HFFc6 (cell line): ENCODE measurements around the gene UBE2R2. TPM values are rescaled to one million over a fixed set of nuclear protein-coding genes. Genes with fewer than 3 reads are reported as not detected.
A peak's percentile ranks its signal among the peaks of the same experiment; 100 is the strongest.

Source experiments
- DNase-seq: peaks from one replicate; pipeline ENCODE4 v3.0.0-alpha.2; 2018
- H3K27ac Mint-ChIP-seq: 2 replicates; pipeline ENCODE4 v1.8.0; 2020; ENCODE audit warnings: mild to moderate bottlenecking, mixed read lengths
- H3K27me3 Mint-ChIP-seq: 2 replicates; pipeline ENCODE4 v1.8.0; 2021; ENCODE audit warnings: mild to moderate bottlenecking, moderate library complexity, mixed read lengths; ENCODE audit not compliant: insufficient read depth
- H3K36me3 Mint-ChIP-seq: 2 replicates; pipeline ENCODE4 v1.8.0; 2021; ENCODE audit warnings: low read depth, mixed read lengths
- H3K4me1 Mint-ChIP-seq: 2 replicates; pipeline ENCODE4 v1.8.0; 2020; ENCODE audit warnings: low read depth, mixed read lengths
- H3K4me3 Mint-ChIP-seq: 2 replicates; pipeline ENCODE4 v1.8.0; 2020; ENCODE audit warnings: mild to moderate bottlenecking, moderate library complexity, mixed read lengths
- H3K9me3 Mint-ChIP-seq: 2 replicates; pipeline ENCODE4 v1.8.0; 2020; ENCODE audit warnings: mild to moderate bottlenecking, mixed read lengths
- CTCF ChIP-seq: fragments of 200-600 bp; sonication (generic); IDR thresholded peaks from 2 replicates; pipeline ENCODE4 v1.5.0; 2021; ENCODE audit warnings: antibody characterized with exemption, mild to moderate bottlenecking
- total RNA-seq, 6 experiments: library from RNA; stranded (reverse); fragmentation: NEBNext Ultra II Directional; extraction: Animal tissue kit (Norgen Biotek cat#: 25700); gene quantifications; 2 replicates in 1 of 6; 3 replicates in 5 of 6; pipeline ENCODE4 v1.2.3, GENCODE V29; 2021

UBE2R2 gene
- total RNA-seq, 6 experiments from 2014 or later, result 39.7 to 49.3 (median 46.6) TPM

DNA sequence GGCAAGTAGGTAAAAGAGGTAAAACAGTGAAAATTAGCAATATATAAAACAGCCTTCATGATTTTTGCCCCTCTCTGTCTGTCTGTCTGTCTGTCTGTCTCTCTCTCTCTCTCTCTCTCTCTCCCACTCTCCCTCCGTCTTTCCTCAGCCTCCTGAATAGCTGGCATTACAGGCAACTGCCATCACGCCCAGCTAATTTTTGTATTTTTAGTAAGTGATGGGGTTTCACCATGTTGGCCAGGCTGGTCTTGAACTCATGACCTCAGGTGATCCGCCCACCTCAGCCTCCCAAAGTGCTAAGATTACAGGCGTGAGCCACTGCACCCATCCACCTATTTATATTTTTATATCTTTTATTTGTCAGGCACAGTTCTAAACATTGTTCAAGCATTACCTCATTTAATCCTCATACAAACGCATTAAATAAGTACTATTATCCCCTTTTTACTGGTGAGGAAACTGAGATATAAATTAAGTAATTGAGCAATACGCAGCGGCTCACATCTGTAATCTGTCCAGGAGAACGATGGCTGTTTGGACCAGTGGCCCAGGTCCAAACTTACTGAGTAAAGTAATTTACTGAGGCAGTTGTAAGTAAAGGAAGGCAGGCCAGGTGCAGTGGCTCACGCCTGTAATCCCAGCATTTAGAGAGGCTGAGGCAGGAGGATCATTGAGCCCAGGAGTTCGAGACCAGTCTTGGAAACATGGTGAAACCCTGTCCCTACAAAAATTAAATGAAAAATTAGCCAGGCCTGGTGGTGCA is 60.9 kb downstream of the UBE2R2 start:
- Mint-ChIP-seq H3K27me3 (no peaks in the 10 kb centered on the region; the same call in 1 of the 2 replicates), H3K9me3 (no peaks in the 10 kb centered on the region), H3K4me3 (no peak overlapping the region), H3K27ac (no peak overlapping the region), H3K4me1 (peaks cover 32% of the 10 kb centered on the region), H3K36me3 (no peaks in the 10 kb centered on the region)
- no peak for TF ChIP-seq CTCF
- no peak for DNase-seq

DNA sequence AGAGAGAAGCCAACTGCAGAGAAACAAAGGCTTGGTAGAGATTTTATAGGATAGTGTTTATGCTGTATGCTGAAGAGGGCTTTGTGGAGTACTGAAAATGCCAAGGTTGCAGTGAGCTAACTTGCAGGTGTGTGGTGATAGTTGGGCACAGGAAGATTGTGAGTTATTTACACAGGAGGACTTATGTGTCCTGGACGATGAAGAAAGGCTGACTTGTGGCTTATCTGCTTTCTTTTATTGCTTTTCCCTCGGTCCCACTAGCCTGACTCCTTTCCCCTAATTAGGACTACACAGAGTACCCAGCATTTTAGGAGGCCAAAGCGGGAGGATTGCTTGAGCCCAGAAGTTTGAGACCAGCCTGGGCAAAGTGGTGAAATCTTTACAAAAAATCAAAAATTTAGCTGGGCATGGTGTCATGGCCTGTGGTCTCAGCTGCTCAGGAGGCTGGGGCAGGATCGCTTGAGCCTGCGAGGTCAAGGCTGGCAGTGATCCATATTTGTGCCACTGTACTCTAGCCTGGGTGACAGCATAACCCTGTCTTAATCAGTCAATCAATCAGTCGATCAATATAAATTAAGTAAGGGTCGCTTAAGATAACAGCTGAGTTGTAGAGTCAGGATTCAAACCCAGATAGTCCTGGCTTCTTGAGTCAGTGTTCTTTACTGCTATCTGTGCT is 61.9 kb downstream of the UBE2R2 start:
- H3K27ac Mint-ChIP-seq, result no peak overlapping the region
- TF ChIP-seq CTCF, result no peak
- no peaks in the 10 kb centered on the region; the same call in 1 of the 2 replicates for H3K27me3 Mint-ChIP-seq
- no peaks in the 10 kb centered on the region for H3K9me3 Mint-ChIP-seq
- no peaks in the 10 kb centered on the region for H3K36me3 Mint-ChIP-seq
- DNase-seq, result no peak
- peaks cover 32% of the 10 kb centered on the region for H3K4me1 Mint-ChIP-seq
- H3K4me3 Mint-ChIP-seq, result no peak overlapping the region

GRCh38 chr9:33880211-33881089 is 63.5 kb downstream of the UBE2R2 start:
- no peak for DNase-seq
- H3K4me3 Mint-ChIP-seq, result no peak overlapping the region
- no peaks in the 10 kb centered on the region for H3K9me3 Mint-ChIP-seq
- H3K27ac Mint-ChIP-seq, result no peak overlapping the region
- no peak for TF ChIP-seq CTCF
- H3K36me3 Mint-ChIP-seq, result no peaks in the 10 kb centered on the region
- H3K27me3 Mint-ChIP-seq, result no peaks in the 10 kb centered on the region; the same call in 1 of the 2 replicates
- peaks cover 41% of the 10 kb centered on the region for H3K4me1 Mint-ChIP-seq

- peak overlapping the region; percentile 7; the same call in 1 of the 2 replicates for H3K27ac Mint-ChIP-seq
- H3K36me3 Mint-ChIP-seq, result no peaks in the 10 kb centered on the region
- no peak overlapping the region for H3K4me3 Mint-ChIP-seq
- H3K4me1 Mint-ChIP-seq, result peaks cover 46% of the 10 kb centered on the region
- no peaks in the 10 kb centered on the region for H3K9me3 Mint-ChIP-seq
- H3K27me3 Mint-ChIP-seq, result no peaks in the 10 kb centered on the region; the same call in 1 of the 2 replicates
- DNase-seq, result no peak
- no peak for TF ChIP-seq CTCF
These were observed 64.7 kb downstream of the UBE2R2 start for GRCh38 chr9:33881635-33882034.
